Measurements from ENCODE around the gene RGL3.
"Not testable (repeated sequence)": the region's sequence is repeated elsewhere in the genome, so short reads cannot be mapped to it uniquely, and the experiment has no call there.

Gene RGL3

DNA sequence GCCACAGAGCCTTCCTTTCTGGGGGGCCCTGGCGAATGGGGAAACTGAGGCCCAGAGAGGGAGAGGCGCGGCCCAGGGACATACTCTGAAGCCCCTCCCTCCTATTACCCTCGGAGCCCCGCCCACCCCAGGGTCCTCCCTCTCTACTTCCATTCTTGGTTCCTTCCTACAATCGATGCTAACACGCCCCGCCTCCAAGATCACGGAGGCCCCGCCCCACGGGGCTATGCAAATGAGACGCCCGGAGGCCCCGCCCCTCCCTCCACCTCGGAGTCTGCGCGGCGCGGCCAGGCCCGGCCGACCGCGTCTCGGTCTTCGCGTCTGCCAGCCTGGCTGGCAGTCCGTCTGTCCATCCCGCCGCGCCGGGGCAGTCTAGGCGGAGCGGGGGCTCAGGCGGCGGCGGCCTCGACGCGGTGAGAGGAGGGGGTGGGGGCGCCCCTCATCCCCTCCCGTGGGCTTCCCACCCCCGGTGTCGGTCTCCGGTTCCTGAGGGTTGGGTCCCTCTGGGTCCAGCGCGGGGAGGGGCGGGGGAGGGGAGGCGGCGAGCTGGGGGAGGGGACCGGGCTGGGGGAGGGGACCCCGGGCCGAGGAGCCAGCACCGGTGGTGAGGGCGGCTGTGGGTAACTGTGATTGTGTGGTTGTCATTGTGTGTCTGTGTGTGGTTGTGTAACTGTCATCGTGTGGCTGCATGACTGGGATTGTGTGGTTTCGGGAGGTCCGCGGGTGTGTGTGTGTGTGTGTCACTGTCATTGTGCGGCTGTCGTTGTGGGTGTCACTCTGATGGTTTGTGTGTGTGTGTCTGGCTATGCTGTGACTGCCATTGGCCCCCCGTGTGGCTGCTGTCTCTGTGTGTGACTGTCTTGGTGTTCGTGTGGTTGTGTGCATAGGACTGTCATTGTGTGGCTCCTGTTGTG, 63.7 kb downstream of the RGL3 start, which contains the start of gene PLPPR2:
Gene PLPPR2, plus strand, starts transcription at position 273 of the 914 bp plus-strand sequence. CDS start 2,242 bp downstream, outside the sequence.
- H3K27me3 ChIP-seq, result no peaks in the 10 kb centered on the region
- no peaks in the 10 kb centered on the region for H3K36me3 ChIP-seq
- H3K9ac ChIP-seq, result peak within 1 kb of the TSS; percentile 60; the same call in 1 of the 2 replicates
- no peaks in the 10 kb centered on the region for H4K20me1 ChIP-seq
- H3K27ac ChIP-seq, result no peak within 1 kb of the TSS
- H3K4me3 ChIP-seq, result peak within 1 kb of the TSS; percentile 64
- peaks cover 20% of the 10 kb centered on the region for H3K4me1 ChIP-seq
- H3K9me3 ChIP-seq, result no peaks in the 10 kb centered on the region
- no peak for TF ChIP-seq Cebpa-rat (IDR thresholded peaks at IDR 0.05)
- H3K4me2 ChIP-seq, result peak within 1 kb of the TSS; percentile 82

DNA sequence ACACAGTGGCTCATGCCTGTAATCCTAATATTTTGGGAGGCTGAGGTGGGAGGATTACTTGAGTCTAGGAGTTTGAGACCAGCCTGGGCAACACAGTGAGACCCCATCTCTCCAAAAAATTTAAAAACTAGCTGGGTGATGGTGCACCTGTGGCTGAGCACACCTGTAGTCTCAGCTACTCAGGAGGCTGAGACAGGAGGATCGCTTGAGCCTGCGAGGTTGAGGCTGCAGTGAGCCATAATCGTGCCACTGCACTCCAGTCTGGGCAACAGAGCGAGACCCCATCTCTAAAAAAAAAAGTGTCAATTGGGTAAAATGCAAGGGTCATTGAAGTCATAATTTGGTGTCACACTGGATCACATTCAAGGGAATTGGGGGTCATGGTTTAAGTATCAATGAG, 65.0 kb downstream of the RGL3 start:
- not testable (repeated sequence) for H4K20me1 ChIP-seq, H3K36me3 ChIP-seq, H3K4me2 ChIP-seq, H3K27ac ChIP-seq, H3K27me3 ChIP-seq, H3K4me3 ChIP-seq, H3K9me3 ChIP-seq, H3K9ac ChIP-seq
- H3K4me1 ChIP-seq, result peaks cover 20% of the 10 kb centered on the region

DNA sequence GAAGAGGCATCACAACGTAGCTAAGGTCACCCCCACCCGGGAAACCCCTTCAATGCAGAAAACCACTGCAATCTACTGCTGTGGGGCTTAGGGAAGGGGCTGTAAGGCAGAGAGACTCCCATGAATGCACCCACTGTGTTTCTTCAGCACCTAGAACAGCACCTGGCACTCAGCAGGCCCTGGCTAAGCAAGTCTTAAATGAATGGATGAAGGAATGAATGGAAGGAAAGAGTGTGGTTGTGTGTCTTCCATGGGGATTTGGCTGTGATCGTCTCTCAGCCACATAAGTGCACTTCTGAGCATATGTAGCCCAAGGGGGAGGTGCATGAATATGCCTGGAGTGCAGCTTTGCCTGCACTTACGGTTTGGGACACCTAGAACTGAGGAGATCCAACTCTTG, 69.9 kb downstream of the RGL3 start:
- Histone ChIP-seq H3K9me3 (peaks cover 11% of the 10 kb centered on the region), H3K4me2 (no peak overlapping the region), H3K4me3 (no peak overlapping the region), H3K27me3 (no peaks in the 10 kb centered on the region), H3K36me3 (no peaks in the 10 kb centered on the region), H4K20me1 (no peaks in the 10 kb centered on the region), H3K27ac (no peak overlapping the region), H3K4me1 (peaks cover 37% of the 10 kb centered on the region), H3K9ac (no peak overlapping the region)
- no peak for TF ChIP-seq Cebpa-rat (IDR thresholded peaks at IDR 0.05)

DNA sequence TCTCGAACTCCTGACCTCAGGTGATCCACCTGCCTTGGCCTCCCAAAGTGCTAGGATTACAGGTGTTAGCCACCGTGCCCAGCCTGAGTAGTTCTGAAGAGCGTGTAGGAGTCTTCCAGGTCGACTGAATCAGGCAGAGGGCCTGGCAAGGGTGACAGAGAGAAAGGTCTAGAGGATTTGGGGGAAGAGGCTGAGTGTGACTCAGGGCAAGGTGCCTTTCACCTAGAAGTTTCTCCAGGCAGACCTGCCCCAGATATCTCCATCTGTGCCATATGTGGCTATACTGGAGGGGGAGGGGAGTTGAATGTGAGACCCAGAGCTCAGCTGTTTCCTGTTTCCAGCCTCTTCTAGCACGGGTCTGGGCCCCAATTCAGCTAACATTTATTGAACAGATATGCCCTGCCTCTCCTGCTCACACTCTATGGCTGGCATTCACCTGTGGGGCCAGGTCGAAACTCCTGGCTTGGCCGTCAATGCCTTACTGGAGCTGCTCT, 71.5 kb downstream of the RGL3 start:
- Histone ChIP-seq H3K27me3 (no peaks in the 10 kb centered on the region), H3K9me3 (peaks cover 11% of the 10 kb centered on the region), H3K4me3 (no peak overlapping the region), H3K4me1 (peaks cover 39% of the 10 kb centered on the region), H3K9ac (no peak overlapping the region), H3K4me2 (peak overlapping the region; percentile 95; the same call in 1 of the 2 replicates), H4K20me1 (no peaks in the 10 kb centered on the region), H3K27ac (no peak overlapping the region), H3K36me3 (peaks cover 4% of the 10 kb centered on the region; the same call in 1 of the 2 replicates)
- no peak for TF ChIP-seq Cebpa-rat (IDR thresholded peaks at IDR 0.05)

DNA sequence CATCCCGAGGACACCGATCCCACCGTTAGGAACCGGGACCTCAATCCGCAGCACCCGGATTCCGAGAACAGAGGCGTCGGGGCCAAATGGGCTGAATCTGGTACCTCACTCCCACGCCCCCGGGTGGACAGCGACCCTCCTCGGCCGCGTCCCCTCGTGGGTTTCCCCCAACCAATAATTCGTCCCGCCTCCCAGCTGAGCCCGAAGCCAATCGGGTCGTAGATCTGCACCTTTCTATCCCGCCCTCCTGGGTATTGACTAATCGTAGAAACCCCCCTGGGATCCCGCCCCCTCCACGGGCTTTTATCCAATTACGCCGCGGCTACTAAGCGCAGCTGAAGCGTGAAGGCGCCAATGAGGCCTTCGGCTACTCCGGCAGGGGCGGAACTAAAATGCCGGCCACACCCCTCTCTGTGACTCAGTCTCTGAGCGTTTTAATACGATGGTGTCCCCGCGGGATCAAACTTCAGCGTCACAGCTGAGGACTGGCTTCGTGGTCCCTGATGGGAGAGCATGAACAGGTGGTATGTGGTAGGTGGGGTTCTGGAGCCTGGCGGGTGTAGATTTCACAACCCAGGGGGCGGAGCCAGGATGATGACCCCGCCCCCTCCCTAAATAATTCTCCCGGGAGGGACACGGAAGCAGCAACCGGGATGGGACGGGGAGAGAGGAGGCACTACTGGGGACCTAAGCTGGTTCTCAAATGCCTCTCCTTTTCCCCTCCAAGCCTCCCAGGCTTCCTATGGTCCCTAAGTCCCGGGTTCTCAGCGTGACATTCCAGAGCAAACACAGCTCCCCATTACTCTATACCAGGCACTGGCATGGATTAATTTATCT, 72.8 kb downstream of the RGL3 start, which contains the start of the genes CCDC159 and TMEM205:
Gene CCDC159, plus strand, starts transcription at position 416 of the 837 bp plus-strand sequence. Its CDS starts 88 bp downstream, at position 504.
Gene TMEM205, minus strand, starts transcription at position 165 of the 837 bp plus-strand sequence. CDS start 649 bp downstream, outside the sequence.
- Histone ChIP-seq H4K20me1 (no peaks in the 10 kb centered on the region), H3K9me3 (peaks cover 11% of the 10 kb centered on the region), H3K27ac (peak within 1 kb of the TSS; percentile 73)

DNA sequence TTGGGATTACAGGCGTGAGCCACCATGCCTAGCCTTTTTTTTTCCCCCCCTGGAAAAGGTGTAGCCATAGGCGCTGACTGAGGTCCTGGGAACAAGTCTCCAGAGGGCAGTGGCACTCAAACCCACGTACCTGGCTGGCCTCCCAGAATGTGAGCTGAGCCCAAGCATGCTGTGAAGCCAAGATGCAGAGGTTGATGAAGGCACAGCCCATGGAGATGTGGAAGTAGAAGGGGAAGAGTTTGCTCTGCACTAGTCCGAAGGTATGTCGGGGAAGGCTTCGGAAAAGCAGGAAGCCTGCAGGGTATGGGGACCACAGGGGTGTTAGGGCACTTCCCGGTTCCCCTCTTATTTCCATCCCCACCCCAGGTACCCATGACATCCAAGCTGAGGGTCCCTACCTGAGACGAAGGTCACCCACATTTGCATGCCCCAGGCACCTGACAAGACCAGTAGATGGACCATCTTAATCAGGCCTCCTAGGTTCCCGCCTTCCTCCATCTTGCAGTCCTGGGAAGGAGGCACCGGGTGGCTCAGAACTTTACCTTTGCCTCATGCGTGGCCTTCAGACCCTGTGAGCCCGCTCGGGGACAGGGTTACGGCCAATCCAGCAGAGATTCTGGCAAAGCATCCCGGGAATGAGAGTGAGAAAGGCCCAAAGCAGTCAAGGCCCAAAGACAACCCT, 73.9 kb downstream of the RGL3 start:
- TF ChIP-seq Cebpa-rat (IDR thresholded peaks at IDR 0.05), result no peak
- peaks cover 35% of the 10 kb centered on the region for H3K4me1 ChIP-seq
- H3K4me3 ChIP-seq, result peak overlapping the region; percentile 76
- H3K9ac ChIP-seq, result peak overlapping the region; percentile 81
- peak overlapping the region; percentile 73 for H3K27ac ChIP-seq
- peaks cover 11% of the 10 kb centered on the region for H3K9me3 ChIP-seq
- H3K36me3 ChIP-seq, result peaks cover 15% of the 10 kb centered on the region; the same call in 1 of the 2 replicates
- H3K27me3 ChIP-seq, result no peaks in the 10 kb centered on the region
- peak overlapping the region; percentile 95 for H3K4me2 ChIP-seq
- H4K20me1 ChIP-seq, result no peaks in the 10 kb centered on the region

More for the DNA sequence above, 72.8 kb downstream of the RGL3 start, which contains the start of the genes CCDC159 and TMEM205:
- peak; percentile 95 for TF ChIP-seq Cebpa-rat (IDR thresholded peaks at IDR 0.05)
- peaks cover 39% of the 10 kb centered on the region for H3K4me1 ChIP-seq
- H3K36me3 ChIP-seq, result peaks cover 14% of the 10 kb centered on the region; the same call in 1 of the 2 replicates
- H3K4me3 ChIP-seq, result peak within 1 kb of the TSS; percentile 76
- H3K4me2 ChIP-seq, result peak within 1 kb of the TSS; percentile 95
- no peaks in the 10 kb centered on the region for H3K27me3 ChIP-seq
- peak within 1 kb of the TSS; percentile 81 for H3K9ac ChIP-seq
